Stimulated activated CD8-positive, alpha-beta memory T cell treated with anti-CD3 and anti-CD28 coated beads, Interleukin-15, amount 100 ng/mL, for 24 hours (primary cell): ENCODE results near the gene MSRB1.
"Not testable (repeated sequence)": the region's sequence is repeated elsewhere in the genome, so short reads cannot be mapped to it uniquely, and the experiment has no call there.

Experiments
- DNase-seq: peaks from one replicate; pipeline ENCODE4 v3.0.0-alpha.2; 2020; ENCODE audit warnings: low read depth

The MSRB1 gene

GRCh38 chr16:1978476-1979120, 35.6 kb upstream of the MSRB1 start:
- no peak for DNase-seq

GRCh38 chr16:1977875-1978268, 34.9 kb upstream of the MSRB1 start:
- no peak for DNase-seq

- no peak for DNase-seq
These were observed 34.2 kb upstream of the MSRB1 start for GRCh38 chr16:1976951-1977874.

GRCh38 chr16:1976216-1976520, 33.2 kb upstream of the MSRB1 start:
- DNase-seq = no peak

DNA sequence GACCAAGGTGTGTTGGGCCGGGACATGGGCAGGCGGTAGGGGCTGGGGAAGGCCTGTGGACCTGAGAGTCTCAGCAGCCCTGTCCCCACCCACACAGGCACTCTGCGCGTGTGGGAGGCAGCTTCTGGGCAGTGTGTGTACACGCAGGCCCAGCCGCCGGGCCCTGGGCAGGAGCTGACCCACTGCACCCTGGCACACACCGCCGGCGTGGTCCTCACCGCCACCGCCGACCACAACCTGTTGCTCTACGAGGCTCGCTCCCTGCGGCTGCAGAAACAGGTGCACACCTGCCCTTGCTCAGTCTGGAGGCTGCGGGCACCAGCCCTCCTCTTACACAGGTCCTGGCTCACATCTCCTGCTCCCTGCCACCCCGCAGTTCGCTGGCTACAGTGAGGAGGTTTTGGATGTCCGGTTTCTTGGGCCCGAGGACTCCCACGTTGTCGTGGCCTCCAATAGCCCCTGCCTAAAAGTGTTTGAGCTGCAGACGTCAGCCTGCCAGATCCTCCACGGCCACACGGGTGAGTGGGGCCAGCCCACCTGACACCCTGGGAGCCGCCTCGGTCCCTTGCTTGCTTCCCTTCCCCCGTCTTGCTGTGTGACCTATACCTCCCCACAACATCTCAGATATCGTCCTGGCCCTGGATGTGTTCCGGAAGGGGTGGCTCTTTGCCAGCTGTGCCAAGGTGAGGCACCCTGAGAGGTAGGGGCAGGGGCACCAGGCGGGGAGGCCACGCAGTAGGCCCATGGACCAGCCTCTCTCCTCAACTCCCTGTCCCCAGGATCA, 32.6 kb upstream of the MSRB1 start:
- DNase-seq = no peak

GRCh38 chr16:1974157-1975070, 31.4 kb upstream of the MSRB1 start:
- DNase-seq = no peak

DNA sequence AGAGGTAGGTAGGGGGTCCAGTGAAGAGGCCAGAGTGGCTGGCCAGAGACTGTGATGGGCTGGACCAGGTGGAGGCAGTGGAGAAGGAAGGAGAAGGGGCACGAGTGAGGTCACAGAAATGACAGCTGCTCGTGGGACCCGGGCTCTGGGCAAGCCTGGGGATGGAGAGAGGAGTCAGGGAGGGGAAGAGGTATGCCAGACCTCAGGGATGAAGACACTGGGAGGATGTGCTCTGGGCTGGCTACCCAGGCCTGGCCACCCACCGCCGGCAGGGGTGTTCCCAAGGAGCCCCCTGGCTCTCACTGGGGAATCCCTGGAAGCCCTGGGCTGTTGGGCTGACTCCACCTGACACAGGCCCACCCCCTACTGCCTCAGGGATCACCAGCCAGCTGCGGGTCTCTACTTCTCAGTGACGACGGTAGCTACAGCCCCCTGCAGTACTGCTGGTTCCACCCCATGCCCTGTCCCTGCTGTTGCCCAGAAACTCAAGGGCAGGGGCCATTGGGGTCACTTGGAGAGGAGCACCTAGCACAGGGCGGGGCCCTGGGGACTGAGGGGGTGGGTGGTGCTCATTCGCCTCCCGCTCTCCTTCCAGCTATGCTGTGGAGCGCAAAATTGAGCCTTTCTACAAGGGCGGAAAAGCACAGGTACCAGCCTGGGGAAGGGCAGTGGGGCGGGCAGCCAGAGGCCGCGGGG, 30.6 kb upstream of the MSRB1 start:
- DNase-seq = no peak

DNA sequence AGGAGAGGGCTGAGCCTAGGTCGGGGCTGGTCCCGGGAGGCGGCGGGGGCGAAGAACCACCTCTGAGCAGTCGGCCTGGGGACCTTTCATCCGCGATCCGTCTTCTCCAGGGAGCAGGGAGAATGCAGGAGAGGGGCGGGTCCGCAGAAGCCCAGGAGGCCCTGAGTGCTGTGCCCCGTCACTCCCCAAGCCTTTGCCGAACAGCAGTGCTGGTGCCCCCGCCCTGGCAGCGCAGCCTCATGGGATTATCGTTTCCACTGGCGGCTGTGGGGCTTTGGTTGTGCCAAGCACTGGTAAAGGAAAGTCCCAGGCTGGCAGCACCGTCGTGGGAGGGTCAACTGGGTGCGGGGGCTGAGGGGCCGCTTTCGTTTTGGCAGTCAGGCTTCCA, 29.5 kb upstream of the MSRB1 start:
- DNase-seq = no peak

GRCh38 chr16:1971796-1972489, 28.9 kb upstream of the MSRB1 start, which contains the start of gene TBL3:
Gene TBL3 (plus strand): TSS chr16:1972053. CDS start chr16:1972165, 112 bp downstream.
- DNase-seq = peak; percentile 99

DNA sequence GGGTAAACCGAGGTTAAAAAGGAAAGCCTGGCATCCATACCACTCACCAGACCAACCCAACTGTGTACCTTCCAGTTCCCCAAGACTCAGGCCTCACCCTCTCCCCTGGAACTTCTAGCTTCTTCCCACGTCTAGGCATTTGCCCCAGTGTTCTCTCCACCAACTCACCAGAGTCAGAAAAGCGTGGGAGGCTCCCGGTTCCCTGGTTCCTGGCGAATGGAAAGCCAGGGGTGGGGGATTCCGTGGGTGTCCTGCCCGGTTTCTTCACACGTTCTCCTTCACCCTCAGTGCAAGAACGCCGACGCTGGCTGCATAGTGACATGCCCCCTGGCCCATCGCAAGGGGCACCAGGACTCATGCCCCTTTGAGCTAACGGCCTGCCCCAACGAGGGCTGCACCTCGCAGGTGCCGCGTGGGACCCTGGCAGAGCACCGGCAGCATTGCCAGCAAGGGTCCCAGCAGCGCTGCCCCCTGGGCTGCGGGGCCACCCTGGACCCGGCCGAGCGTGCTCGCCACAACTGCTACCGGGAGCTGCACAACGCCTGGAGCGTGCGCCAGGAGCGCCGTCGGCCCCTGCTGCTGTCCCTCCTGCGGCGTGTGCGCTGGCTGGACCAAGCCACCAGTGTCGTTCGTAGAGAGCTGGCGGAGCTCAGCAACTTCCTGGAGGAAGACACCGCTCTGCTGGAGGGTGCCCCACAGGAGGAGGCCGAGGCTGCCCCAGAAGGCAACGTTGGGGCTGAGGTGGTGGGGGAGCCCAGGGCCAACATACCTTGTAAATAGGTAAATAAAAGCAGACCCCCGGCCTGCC, 25.4 kb upstream of the MSRB1 start:
- no peak for DNase-seq

DNA sequence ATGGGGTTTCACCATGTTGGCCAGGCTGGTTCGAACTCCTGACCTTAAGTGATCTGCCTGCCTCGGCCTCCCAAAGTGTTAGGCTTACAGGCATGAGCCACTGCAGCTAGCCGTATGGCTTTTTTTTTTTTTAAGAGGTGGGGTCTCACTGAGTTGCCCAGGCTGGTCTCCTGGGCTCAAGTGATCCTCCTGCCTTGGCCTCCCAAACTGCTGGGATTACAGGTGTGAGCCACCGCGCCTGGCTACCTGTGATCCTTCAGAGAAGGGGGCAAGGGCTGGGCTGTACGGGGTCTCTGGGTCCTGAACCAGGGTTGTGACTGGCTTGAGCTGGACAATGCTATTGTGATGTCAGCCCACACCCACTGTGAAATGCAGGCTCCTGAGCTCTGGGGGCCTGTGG, 23.5 kb upstream of the MSRB1 start, which contains the start of gene RNF151:
RNF151 (plus strand) TSS at position 397 of the 400 bp plus-strand sequence. CDS start 26 bp downstream, outside the sequence.
- no peak for DNase-seq

- no peak for DNase-seq
These were observed 22.5 kb upstream of the MSRB1 start for GRCh38 chr16:1965396-1966001.

DNA sequence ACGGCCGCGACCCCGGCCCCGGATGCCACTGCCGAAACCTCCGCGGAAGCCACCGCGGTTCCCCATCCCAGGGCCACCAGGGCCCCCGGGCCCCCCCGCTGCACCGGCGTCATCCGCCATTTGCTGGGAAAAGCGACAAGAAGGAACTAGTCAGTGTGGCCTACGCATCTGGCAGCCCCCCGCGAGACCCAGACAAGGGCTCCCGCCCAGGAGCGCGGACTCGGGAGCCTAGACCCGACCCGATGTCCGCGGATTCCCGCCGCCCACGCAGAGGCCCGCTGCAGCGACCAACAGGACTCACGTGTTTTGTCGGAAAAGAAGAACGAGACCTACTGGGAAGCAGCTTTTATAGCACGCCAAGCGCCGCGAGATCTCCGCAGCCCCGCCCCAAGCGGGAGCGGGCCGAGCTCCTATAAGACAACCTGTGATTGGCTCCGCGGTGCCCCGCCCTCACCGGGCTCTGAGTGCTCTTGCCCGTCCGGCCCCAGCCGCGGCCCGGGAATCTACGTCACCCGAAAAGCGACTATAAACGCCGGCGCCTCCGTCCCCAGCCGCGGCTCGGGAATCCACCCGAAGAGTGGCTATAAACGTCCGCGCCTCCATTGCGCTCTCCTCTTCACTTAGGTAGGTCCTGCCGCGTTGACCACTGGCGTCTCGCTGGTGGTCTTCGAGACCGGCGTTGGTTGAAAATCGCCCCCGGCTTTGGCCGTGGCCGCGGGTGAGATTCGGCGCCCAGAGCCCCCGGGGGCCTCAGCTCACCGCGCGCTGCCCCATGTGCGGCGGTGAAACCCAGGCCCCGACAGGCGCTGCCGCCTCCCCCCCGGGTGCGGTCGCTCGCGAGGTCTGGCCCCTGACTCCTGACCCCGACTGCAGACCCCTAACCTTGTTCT, 21.8 kb upstream of the MSRB1 start, which contains the start of gene RPS2:
RPS2 (minus strand) TSS at position 321 of the 890 bp plus-strand sequence; CDS start at position 120, 201 bp downstream.
- peak; percentile 85 for DNase-seq

DNA sequence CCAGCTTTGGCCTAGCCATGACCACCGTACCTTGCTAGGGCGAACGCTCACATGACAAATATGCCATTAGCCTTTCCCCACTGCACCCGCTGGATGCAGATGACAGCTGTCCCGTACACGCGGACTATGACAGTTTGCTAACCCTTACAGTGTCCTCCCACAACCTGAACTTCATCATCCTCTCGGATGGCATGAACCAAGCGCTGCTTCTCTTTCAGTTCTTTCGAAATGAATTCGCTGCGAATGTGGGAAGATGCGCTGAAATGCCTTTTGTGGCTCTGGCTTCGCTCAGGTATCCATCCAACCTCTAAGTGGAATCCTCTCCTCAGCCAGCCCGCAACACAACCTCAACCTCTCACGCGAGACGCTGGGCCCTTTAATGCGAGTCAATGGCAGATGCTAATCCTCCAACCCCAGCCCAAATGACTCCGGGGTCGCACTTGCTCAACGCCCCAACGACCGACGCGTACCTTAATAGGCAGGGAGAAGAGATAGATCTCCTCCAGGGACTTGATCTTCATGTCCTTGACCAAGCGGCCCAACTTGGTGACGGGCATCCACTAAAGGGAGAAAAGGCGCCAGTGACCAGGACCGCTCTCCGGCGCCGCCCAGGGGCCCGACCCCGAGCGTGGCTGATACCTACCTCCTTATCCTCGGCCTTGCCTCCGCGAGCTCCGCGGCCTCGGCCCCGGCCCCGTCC, 21.0 kb upstream of the MSRB1 start:
- DNase-seq = peak; percentile 44

DNA sequence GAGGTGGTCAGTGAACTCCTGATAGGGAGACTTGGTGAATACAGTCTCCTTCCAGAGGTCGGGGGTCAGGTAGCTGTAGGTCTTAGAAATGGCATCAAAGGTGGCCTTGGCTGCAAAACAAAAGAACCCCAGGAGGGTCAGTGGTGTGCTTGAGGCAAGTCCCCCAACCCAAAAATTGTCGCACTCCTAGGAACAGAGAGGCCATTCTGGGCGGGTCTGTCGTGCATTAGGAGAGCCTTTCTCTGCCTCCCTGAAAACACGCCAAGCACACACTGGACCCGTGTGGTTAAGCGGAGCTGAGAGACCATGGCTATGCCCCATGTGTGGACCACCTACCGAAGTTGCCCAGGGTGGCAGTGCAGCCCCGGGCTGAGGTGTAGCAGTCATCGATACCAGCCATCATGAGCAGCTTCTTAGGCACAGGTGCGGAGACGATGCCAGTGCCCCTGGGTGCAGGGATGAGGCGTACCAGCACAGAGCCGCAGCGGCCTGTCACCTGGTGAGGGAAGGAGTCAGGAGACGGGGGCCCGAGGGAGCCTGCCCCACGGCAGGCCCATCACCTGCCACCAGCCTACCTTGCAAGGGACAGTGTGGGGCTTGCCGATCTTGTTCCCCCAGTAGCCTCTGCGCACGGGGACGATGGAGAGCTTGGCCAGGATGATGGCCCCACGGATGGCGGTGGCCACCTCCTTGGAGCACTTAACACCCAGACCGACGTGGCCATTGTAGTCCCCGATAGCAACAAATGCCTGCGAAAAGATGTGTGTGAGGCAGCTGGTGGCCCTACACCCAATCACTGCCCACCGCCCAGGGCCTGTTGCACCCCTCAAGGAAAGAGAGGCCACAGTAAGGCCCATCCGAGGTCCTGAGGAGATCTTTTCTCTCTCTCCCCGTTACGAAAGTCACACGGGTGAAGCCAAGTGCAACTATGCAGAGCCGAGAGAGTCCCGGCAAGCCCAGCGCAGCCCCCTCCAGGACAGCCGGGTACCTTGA, 19.5 kb upstream of the MSRB1 start:
- not testable (repeated sequence) for DNase-seq

DNA sequence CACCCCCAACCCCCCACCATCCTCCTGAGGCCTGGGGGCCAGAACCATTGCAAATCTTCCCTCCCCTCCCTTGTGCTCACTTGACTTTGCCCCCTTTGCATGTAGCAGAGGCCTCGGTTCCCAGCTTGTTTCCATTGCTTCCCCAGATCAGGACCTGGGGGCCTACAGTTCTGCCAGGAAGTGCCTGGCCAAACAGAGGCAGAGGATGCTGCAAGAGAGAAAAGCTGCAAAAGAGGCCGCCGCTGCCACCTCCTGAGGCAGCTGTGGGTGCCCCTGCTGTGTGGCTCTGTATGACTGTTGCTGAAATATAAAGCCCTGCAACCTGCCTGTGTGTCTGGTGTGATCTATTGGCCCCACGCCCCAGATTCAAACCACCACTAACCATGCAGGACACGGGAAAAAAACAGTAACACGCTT, 18.7 kb upstream of the MSRB1 start:
- DNase-seq = no peak
